ENCODE results near the gene OAF. TPM values are rescaled to one million over a fixed set of nuclear protein-coding genes. Genes with fewer than 3 reads are reported as not detected.
A peak's percentile ranks its signal among the peaks of the same experiment; 100 is the strongest.

Gene OAF
- total and polyA plus RNA-seq, 9 of the 15 experiments (the other 6 are each of a cell fraction or from before 2014, with no cell fraction given) = 1.1 to 21.6 (median 7.5) TPM

DNA sequence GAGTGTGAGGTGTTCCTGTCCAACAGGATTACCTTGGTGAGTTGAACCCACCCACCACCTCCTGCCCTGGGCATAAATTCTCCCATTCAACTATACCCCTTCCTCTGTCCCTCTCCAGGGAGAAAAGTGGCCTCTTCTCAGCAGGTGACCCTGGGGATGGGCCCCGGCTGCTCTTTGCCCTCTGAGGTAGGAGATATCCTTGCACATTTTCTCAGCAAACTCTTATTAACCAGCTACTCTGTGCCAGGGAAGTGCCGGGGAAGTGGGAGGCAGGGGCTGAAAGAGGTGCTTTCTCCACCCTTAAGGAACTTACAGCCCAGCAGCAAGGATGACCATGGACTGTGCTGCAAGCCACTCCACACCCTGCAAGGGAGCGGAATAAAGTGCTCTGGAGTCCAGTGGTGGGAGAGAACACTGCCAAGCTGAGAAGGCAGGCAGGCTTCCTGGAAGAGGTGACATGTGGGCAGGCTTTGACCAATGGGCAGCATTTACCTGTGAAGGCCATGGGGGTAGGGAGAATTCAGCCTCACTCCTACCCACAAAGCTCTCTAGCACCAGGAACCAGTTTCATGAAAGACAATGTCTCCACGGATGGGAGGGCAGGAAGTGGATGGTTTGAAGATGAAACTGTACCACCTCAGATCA is 21.9 kb upstream of the OAF start:
- CTCF ChIA-PET (ENCODE audit: low intra/inter-chr PET ratio) = no interaction called here
- no peak for FAIRE-seq

DNA sequence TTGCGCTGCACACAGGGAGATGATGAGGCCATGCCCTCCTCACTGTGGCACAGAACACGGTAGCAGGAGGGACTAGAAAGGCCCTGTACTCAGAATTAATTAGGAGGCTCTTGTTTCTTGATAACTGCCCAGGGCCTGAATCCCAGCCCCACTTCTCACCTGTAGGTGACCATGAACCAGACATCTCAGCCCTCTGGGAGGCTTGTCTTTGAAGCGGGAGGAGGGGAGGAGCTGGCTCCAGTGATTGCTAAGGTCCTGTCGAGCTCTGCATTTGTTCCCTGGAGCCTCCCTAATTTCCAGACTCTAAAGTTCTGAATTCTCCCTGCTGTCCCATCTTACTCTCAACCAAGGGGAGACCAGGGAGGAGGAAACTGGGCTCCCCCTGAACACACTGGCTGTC is 19.8 kb upstream of the OAF start:
- FAIRE-seq (no peak), ATAC-seq (no peak), DNase-seq (ENCODE audit: extremely low read depth in 1 of 4, low spot score in 3 of 4) (no peak)
- intact Hi-C loops (cut with micrococcal nuclease) = no loop called here
- H3K79me2 ChIP-seq (ENCODE audit: control insufficient read depth, insufficient read depth, low read length) = no peaks in the 10 kb centered on the region
- no TSS peak for BruUV-seq (replicated peaks)
- 8% methylated on average over 4 of the region's 4 CpGs for WGBS (ENCODE audit: insufficient coverage, low coverage, missing lambda C conversion rate)
- peaks cover 31 to 90% of the 10 kb centered on the region in 2 experiments for H3K27me3 ChIP-seq (ENCODE audit: control insufficient read depth in 2 of 2, insufficient read depth in 2 of 2, low read length in 2 of 2)
- POLR2A ChIA-PET = interaction anchor here (2.4 kb wide), 1 partner anchor 11 kb away, joined by 14 read pairs; no protein-coding TSS in a partner anchor
- CTCF ChIA-PET (ENCODE audit: low intra/inter-chr PET ratio) = no interaction called here
- no peaks in the 10 kb centered on the region for H3K36me3 ChIP-seq (ENCODE audit: control insufficient read depth, insufficient read depth, low read length)
- H4K20me1 ChIP-seq (replicated peaks; ENCODE audit: control insufficient read depth, insufficient read depth, low read length) = peaks cover 4% of the 10 kb centered on the region; the same call in 1 of the 2 replicates
- no peak overlapping the region for H2AFZ ChIP-seq (ENCODE audit: low read depth, low read length)
- no peaks in the 10 kb centered on the region for H3K9me1 ChIP-seq (ENCODE audit: control insufficient read depth, insufficient read depth, low read length)
- no peak overlapping the region for H3K4me2 ChIP-seq (ENCODE audit: insufficient read depth, low read length)
- no peaks in the 10 kb centered on the region for H3K9me3 ChIP-seq (replicated peaks; ENCODE audit: control insufficient read depth, insufficient read depth, low read depth, low read length)
- peaks cover 0 to 6% of the 10 kb centered on the region in 2 experiments; a peak in 2 of 5 replicates for H3K4me1 ChIP-seq (replicated peaks in 1 of 2; ENCODE audit: control insufficient read depth in 2 of 2, insufficient read depth in 2 of 2, low read length in 2 of 2)
- H3K4me3 ChIP-seq = no peak overlapping the region
- H3K9ac ChIP-seq (ENCODE audit: insufficient read depth in 1 of 2, low read depth in 2 of 2, low read length in 2 of 2) = no peak overlapping the region
- H3K27ac ChIP-seq (ENCODE audit: extremely low read depth, low read depth, low read length) = no peak overlapping the region
- in situ Hi-C loops (cut with MboI) = no loop called here
- TF ChIP-seq NRF1 (conservative IDR thresholded peaks at IDR 0.05 in 1 of 2, IDR thresholded peaks at IDR 0.05 in 1 of 2) = no peak
- TF ChIP-seq, protein P1, sequence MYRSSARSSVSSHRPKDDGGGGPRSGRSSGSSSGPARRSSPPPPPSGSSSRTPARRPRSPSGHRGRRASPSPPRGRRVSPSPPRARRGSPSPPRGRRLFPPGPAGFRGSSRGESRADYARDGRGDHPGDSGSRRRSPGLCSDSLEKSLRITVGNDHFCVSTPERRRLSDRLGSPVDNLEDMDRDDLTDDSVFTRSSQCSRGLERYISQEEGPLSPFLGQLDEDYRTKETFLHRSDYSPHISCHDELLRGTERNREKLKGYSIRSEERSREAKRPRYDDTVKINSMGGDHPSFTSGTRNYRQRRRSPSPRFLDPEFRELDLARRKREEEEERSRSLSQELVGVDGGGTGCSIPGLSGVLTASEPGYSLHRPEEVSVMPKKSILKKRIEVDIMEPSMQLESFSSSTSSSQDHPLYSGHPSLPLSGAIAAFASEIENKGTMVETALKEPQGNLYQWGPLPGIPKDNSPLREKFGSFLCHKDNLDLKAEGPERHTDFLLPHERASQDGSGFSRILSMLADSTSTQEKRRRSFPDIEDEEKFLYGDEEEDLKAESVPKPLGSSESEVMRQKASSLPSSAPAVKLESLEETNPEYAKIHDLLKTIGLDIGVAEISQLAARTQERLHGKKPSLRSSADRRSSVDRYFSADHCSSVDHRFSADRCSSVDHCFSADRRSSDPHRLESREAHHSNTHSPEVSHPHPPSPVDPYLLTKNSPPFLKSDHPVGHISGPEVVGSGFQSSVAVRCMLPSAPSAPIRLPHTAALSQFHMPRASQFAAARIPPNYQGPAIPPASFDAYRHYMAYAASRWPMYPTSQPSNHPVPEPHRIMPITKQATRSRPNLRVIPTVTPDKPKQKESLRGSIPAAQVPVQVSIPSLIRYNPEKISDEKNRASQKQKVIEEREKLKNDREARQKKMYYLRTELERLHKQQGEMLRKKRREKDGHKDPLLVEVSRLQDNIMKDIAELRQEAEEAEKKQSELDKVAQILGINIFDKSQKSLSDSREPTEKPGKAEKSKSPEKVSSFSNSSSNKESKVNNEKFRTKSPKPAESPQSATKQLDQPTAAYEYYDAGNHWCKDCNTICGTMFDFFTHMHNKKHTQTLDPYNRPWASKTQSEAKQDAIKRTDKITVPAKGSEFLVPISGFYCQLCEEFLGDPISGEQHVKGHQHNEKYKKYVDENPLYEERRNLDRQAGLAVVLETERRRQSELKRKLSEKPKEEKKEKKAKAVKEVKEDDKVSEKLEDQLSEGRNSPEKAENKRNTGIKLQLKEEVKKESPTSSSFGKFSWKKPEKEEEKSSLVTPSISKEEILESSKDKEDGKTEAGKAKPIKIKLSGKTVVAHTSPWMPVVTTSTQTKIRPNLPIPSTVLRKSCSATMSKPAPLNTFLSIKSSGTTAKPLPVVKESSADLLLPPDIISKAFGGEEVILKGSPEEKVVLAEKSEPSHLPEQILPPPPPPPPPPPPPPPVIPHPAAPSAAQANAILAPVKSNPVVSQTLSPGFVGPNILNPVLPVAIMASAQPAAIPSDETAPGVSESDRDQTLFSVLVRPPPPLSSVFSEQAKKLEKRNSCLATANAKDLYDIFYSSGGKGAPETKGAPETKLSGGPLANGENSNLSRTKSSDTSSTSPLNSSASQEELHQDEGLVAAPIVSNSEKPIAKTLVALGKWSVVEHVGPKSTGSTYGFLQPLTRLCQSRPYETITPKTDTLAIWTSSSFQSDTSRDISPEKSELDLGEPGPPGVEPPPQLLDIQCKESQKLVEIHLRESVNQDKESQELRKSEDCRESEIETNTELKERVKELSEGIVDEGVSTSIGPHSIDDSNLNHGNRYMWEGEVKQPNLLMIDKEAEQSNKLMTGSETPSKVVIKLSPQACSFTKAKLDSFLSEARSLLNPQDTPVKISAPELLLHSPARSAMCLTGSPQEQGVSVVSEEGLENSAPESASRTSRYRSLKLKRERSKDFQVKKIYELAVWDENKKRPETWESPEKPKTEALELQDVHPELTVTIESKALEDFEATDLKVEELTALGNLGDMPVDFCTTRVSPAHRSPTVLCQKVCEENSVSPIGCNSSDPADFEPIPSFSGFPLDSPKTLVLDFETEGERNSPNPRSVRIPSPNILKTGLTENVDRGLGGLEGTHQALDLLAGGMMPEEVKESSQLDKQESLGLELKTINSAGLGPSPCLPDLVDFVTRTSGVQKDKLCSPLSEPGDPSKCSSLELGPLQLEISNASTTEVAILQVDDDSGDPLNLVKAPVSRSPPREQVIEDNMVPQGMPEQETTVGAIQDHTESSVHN (IDR thresholded peaks at IDR 0.05; ENCODE audit: borderline replicate concordance in 1 of 2, low read depth in 1 of 2) = no peak
- no peak for TF ChIP-seq HDAC2 (IDR thresholded peaks at IDR 0.05)

More for the DNA sequence above, 21.9 kb upstream of the OAF start:
- no peak for DNase-seq (ENCODE audit: extremely low read depth in 1 of 4, low spot score in 3 of 4)
- Histone ChIP-seq H3K4me2 (ENCODE audit: insufficient read depth, low read length) (no peak overlapping the region), H3K9ac (ENCODE audit: insufficient read depth in 1 of 2, low read depth in 2 of 2, low read length in 2 of 2) (no peak overlapping the region), H3K4me1 (replicated peaks in 1 of 2; ENCODE audit: control insufficient read depth in 2 of 2, insufficient read depth in 2 of 2, low read length in 2 of 2) (peaks cover 0 to 6% of the 10 kb centered on the region in 2 experiments; a peak in 2 of 5 replicates), H2AFZ (ENCODE audit: low read depth, low read length) (no peak overlapping the region), H3K9me1 (ENCODE audit: control insufficient read depth, insufficient read depth, low read length) (no peaks in the 10 kb centered on the region), H3K27ac (ENCODE audit: extremely low read depth, low read depth, low read length) (no peak overlapping the region), H3K4me3 (no peak overlapping the region), H4K20me1 (replicated peaks; ENCODE audit: control insufficient read depth, insufficient read depth, low read length) (no peaks in the 10 kb centered on the region), H3K9me3 (replicated peaks; ENCODE audit: control insufficient read depth, insufficient read depth, low read depth, low read length) (no peaks in the 10 kb centered on the region), H3K27me3 (ENCODE audit: control insufficient read depth in 2 of 2, insufficient read depth in 2 of 2, low read length in 2 of 2) (peaks cover 30 to 84% of the 10 kb centered on the region in 2 experiments), H3K36me3 (ENCODE audit: control insufficient read depth, insufficient read depth, low read length) (no peaks in the 10 kb centered on the region), H3K79me2 (ENCODE audit: control insufficient read depth, insufficient read depth, low read length) (no peaks in the 10 kb centered on the region)
- POLR2A ChIA-PET = interaction anchor here (0.6 to 2.4 kb wide), 2 partner anchors 9 to 19 kb away, joined by 3 to 14 read pairs; no protein-coding TSS in a partner anchor
- WGBS (ENCODE audit: insufficient coverage, low coverage, missing lambda C conversion rate) = 3% methylated on average over 4 of the region's 4 CpGs
- intact Hi-C loops (cut with micrococcal nuclease) = no loop called here
- no peak for ATAC-seq
- BruUV-seq (replicated peaks) = no TSS peak
- TF ChIP-seq MTF1 (CRISPR knock-in tag; IDR thresholded peaks at IDR 0.05; ENCODE audit: borderline replicate concordance) = no peak
- peak; percentile 51 for TF ChIP-seq ZFP36 (IDR thresholded peaks at IDR 0.05; ENCODE audit: low read depth, low read length, partially characterized antibody)
- no peak for TF ChIP-seq HOXB6 (CRISPR knock-in tag; IDR thresholded peaks at IDR 0.05; ENCODE audit: borderline replicate concordance)
- in situ Hi-C loops (cut with MboI) = no loop called here

All from K562 (cell line).